Fibroblast of peridontal ligament (primary cell): Measurements from ENCODE around the gene ELOB.

Source experiments
- DNase-seq: peaks from one replicate; pipeline ENCODE4 v3.0.0-alpha.2; 2010; ENCODE audit errors: extremely low read depth

The ELOB gene

DNA sequence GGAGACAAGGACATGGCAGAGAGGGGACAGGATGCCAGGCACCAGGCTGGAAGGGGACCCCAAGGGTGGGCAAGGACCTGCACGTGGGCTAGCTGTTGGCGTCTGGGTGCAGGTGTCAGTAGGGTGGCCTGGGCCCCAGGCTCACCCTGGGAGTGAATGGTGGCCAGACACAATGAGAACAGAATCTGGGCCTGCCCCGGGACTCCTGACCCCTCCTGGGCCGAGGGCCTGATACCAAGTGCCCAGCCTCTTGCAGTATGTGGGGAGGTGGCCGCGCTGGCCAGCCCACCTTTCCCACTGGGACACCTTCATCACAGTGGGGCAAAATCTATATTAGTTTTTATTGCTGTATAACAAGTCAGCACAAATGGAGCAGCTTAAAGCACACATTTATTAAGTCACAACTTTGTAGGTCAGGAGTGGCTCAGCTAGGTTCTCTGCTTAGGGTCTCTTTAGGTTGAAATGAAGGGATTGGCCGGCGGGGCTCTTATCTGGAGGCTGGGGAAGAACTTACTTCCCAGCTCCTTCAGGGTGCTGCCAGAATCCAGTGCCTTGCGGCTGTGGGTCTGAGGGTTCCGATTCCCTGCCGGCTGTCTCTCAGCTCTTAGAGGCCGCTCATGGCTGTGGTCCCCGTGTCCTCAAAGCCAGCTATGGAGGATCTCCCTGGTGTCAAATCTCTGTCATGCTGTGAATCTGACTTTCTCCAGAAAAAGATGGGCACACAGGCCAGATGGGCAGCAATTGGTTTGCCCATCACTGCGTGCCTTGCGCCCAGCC is 6.7 kb upstream of the ELOB start:
- no peak for DNase-seq

DNA sequence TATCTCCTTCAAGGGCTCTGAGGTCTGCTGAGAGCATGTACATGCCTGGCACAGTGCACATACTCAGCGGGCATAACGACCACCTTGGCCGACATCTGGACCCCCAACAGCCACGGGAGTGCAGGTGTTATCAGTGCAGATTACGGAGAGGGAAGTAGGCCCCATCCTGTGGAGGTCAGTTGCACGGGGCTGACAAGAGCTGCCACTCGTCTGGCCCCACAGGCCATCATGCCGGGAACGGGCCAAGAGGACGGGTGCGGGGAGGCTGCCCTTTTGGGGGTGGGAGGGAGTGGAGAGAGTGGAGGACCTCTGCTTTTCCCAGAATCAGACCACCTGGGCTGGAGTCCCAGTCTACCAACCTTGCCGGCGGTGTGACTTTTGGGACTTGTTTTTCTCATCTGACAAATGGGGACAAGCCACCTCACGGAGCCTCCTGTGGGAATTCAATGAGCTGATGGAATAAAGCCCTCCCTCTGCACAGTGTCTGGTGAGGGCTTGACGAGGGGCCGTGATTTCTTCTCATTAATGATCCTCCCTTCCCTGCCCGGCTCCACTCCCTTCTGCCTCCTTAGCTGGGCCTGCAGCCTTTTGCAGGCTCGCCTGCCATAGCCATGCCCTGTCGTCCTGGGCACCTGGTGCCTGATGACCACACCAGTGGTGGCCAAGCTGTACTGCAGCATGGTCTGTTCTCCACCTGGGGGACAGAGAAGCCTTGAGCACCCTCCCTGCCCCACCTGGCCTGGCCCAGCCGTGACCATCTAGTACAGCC is 5.7 kb upstream of the ELOB start:
- no peak for DNase-seq

DNA sequence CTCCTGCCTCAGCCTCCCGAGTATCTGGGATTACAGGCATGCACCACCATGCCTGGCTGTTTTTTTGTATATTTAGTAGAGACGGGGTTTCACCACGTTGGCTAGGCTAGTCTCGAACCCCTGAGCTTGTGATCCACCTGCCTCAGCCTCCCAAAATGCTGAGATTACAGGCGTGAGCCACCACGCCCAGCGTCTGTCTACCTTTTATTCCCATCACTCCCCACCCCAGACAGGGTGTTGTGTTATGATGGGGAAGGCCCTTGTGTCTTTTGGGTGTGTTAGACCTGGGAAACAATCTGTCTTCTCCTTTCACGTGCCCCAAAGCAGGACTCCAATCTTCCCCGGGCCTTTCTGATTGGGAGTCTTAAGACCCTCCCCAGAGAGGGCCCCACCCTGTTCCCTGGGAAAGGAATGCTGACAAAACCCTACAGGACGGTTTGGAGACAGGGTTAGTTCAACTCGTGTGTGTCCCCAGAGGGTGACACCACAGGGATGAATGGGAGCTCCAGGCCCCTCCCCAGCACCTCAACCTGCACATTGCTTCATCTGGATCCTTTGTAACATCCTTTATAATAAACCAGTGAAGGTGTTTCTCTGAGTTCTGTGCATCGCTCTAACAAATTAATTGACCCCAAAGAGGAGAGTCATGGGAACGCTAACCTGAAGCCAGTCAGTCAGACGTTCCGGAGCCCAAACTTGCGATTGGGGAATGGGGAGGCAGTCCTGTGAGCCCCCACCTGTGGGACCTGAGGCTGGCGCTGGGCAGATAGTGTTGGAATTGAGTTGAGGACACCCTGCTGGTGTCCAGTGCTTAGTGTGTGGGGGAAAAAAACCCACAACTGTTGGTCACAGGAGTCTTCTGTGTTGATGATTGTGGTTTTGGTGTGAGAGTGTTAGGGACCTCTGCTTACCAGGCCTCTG is 3.2 kb upstream of the ELOB start:
- no peak for DNase-seq

DNA sequence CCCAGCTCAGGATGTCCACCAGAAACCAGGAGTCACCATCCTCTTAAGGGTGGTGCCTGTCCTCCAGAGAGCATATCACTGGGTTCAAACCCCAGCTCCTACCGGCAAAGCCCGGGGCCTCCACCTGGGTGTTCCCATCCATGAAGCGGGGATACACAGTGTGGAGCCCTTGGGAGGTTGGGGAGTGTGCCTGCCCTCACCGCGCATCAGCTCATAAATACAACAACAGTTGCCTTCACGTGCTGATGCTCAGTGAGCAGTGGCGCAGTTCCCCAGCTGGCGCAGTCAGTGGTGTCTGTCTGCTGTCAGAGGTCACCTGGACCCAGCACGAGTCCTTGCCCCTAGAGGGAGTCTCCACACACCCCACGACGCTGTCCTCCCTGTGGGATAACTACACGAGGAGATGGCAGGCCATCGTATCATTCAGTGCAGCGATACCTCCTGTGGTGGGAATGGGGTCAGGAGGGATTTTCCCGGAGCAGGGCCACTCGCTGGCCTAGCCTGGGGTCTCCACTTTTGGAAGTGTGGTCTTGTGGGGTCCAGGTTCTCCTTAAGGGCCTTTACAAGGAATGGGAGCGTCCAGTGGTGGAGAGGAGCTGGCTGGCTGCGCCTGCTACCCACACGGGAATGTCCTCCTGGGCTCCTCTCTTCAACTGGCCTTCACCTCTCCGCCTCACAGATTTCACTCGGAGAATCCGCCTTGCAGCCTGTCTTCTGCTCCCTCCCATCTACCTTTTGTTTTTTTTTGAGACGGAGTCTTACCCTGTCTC is 2.3 kb upstream of the ELOB start:
- no peak for DNase-seq

DNA sequence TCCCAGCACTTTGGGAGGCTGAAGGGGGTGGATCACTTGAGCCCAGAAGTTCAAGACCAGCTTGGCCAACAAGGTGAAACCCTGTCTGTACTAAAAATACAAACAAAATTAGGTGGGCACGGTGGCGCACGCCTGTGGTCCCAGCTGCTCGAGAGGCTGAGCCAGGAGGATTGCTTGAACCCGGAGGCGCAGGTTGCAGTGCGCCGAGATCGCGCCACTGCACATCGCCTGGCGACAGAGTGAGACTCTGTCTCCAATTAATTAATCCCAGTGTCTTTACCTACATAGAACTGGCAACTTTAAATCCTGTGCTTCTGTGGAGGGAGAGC is 1.5 kb upstream of the ELOB start:
- no peak for DNase-seq

DNA sequence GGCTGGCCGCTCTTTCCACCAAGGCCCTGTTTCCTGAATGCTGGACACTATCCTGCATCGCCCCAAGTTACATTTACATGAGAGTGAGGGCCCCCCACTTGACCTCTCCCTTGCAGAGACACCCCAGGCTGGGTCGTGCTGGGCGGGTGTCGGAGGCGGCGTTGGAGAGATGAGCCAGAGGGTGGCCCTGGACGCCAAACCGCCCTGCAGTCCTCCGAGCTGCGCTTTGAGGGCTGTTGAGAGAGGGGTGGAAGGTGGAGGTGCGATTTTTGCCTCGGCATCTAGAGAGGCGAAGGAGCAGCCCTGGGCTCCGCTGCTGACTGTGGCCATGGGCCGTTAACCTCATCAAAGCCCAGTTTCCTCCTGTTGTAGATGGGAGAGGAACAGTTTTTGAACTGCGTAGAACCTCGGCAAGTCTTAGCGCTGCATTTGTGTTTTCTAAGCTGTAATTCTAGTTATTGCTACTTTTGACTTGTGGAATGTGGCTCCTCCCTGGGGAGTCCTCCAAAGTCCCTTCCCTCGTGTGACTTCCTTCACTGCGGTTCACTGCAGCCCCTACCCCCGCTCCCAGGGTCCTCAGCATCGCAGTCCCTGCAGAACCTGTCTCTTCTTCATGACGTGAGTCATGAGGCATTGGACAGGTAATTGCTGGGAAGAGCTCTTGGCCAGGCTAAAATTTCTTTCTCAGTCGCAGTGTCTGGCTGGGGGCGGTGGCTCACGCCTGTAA is 986 bp upstream of the ELOB start:
- DNase-seq, result peak; percentile 29

DNA sequence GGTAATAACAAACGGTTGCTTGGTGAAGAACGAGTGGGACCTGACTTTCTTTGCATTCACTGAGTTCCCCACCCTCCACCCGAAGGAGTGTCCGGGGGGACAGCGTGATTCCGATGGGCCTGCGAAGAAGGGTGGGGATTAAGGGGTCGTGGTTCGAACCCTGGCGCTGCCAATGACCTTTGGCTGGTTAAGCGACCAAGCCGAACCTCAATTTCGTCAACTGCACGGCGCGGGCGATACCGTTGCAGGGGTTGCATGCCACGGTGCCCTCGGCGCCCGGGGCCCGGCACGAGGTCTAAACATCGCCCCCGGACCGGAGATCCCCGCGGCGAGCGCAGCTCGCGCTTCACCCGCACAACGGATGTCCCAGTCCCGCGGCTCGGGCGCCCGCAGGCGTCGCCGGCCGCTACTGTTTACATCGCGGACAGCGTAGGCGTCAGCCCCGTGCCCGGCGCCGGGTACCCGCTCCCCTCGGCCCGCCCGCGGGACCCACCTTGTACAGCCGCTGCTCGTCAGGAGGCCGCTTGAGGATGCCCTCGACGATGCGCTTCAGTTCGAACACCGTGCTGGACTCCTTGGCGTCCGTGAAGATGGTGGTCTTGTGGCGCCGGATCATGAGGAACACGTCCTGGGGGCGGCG is 460 bp downstream of the ELOB start:
- no peak for DNase-seq

DNA sequence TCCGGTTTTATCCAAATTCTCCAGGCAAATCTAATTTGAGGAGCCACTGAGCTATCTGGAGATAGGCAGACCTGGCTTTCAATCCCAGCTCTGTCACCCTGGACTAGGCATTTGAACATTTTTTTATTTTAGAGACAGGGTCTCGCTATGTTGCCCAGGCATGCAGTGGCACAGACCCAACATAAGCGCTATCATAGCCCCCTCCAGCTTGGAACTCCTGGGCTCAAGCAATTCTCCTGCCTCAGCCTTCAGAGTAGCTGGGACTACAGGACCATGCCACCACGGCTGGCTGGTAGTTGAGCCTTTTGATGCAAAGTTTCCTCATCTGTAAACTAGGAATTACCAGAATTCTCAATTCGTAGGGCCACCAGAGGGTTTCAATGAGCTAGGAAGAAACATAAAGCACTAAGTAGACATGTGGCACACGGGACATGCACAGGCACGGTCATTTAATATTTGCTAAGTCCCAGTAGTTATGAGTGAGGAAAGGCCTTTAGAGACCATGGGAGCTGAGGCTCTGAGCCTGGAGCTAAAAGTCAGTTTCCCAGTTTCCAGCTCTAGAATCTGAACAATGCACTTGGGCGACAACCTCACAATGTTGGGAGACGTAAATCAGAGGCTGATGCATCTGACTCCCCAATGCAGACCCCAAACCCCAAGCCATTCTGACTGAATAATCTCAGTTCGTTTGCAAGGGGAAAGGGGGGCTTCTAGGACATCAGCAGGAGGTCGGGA is 1.1 kb downstream of the ELOB start:
- DNase-seq, result no peak

DNA sequence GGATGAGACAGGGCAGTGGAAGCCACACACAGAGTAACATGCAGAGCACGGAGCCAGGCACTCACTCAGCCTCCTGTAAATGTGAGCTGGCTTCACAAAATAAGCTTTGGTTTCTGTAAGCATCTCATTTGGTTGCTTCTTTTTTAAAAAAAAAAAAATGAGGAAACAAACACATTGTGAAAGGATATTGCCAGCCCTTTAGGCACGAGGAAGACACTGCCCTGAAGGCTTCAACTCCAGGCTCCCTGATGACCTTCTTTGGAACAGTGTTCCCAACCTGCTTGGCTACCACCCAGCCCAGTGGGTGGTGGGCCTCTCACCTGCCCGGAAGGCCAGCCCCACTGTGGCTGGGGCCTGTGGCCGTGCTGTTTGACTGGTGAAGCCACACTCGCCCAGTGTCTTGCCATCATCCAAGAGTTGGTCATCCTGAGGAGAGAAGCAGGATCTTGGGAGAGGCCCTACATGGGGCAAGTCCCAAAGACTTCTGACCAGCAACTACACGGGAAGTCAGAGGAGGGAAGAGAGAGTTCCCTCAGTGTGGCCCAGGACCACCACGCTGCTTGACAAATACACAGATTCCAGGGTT is 1.9 kb downstream of the ELOB start:
- DNase-seq, result no peak

DNA sequence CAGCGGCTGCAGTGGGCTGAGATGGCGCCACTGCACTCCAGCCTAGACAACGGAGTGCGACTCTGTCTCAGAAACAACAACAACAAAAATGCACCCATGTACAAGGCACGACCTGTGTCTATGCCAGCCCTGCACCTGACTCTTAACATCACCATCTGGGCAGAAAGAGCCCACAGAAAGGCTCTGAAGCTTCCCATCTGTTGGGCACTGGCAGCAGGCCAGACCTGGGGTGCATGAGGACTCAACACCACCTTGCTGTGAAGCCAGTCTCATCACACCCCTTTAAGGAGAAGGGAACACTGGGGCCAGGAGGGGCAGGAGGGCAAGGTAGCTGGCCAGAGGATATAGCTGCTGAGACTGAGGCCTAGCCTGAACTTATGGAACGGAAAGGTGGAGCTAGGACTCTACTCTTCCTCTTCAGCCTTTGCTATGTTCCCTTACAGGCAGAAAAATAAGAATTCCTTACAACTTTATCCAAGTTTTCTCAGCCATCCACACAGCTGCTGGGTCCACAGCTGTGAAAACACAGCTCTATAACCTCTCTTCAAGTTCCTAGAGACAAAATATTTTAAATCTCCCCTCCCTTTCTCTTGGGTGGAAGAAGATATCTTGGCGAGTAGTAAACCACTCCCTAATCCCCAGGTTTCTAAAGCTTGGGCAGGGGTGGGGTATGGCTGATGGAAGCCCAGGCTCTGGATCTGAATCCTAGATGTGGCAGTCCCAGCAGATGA is 2.8 kb downstream of the ELOB start:
- no peak for DNase-seq

DNA sequence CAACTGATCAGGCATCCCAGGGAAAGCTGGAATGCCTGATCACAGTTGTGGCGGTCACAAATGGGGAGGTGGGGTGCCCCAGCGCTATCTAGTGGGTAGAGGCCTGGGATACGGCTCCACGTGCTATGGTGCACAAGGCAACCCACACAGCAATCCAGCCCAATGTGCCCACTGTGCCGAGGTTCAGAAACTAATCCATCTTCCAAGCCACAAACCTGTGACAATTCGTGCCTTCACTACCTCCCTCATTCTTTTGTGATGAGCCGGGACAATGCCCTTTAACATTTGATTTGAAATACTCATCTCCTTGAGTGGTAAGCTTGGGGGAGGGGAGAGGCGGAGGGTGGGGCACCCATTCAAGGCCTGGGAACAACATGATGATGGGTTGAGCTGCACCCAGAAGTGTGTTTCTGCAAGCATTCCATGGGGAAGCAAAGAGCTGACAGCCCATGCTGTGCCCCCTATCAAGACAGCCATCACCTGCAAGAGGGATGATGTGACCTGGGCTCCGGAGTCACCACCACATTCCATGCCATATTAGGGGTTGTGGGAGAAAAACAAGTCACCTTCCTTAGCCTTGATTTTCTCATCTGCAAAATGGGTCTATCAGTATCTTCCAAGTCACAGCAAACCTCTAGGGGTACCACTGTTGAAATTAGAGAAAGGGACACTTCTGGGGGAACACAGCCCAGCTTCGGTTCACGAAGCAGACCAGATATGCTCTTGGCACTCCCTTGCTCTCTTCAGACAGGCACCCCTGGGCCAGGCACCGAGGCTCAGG is 3.7 kb downstream of the ELOB start:
- DNase-seq, result no peak

DNA sequence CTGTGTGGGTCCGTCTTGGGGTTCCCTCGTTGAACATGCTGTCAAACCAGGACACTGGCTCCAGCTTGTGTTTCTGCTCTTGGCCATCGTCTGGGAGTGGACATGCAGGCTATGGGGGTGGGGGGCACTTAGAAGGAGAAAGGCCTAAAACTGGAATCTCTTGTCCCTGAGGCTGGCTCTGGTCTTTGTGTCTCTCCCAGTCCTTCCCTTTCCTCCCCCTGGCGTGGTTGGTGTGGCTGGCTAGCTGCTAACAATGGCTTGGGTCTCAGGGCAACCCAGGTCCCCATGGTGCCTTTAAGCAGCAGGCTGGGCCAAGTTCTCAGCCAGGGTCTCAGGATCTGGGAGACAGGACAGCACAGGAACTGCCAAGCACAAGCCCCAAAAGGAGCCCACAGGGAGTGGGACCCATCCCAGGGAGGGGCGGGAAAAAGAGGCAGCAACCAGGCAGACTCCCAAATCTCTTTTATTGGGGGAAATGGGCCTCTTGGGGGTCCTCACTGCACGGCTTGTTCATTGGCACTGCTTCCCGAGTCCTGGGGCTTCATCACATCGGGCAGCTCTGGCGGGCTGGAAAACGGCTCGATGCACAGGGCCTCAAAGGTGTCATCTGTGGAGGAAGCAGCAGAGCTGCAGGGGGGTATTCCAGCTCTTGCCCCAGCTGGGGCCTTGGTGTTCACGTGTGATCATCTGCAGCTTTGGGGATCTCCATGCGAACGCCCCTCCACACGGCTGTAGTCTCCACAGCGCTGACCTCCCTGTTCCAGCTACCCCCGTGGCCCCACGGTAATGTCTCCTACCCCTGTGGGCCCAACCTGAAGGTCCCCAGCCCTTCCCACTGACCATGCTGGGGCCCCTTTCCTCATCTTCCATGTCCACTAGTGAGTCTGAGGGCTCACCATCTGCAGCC is 5.3 kb downstream of the ELOB start:
- DNase-seq, result no peak

DNA sequence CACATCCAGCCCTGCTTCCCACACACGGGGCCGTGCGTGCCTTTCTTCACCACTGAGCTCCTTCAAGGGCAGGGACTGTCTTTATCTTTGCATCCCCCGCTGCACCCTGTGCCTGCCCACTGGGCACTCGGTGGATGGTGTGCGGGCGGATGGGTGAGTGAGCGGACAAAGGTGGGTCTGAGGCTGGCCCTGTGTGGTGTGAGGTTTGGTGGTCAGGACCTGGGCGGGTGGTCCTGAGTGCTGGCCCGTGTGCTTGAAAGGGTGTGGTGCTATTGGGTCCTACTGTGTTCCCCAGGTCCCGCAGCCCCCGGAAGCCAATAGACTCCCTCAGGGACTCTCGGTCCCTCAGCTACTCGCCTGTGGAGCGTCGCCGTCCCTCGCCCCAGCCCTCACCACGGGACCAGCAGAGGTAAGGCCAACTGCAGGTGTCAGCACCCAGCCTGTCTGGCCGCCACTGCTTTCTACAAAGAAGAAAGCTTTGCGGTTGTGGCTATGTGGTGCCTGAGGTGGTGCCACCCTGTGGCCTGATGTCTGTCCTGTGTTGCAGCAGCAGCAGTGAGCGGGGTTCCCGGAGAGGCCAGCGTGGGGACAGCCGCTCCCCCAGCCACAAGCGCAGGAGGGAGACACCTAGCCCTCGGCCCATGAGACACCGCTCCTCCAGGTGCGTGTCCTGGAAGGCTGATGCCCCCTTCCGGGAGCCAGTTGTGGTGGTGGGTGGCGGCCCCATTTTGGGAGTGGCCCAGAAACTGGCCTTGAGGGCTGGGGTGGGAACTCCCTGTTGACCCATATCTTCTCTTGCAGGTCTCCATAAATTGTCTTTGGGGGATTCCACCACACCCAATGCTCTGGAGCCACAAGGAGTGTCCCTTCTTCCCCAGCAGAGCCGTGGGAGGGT is 6.8 kb downstream of the ELOB start:
- DNase-seq, result no peak

DNA sequence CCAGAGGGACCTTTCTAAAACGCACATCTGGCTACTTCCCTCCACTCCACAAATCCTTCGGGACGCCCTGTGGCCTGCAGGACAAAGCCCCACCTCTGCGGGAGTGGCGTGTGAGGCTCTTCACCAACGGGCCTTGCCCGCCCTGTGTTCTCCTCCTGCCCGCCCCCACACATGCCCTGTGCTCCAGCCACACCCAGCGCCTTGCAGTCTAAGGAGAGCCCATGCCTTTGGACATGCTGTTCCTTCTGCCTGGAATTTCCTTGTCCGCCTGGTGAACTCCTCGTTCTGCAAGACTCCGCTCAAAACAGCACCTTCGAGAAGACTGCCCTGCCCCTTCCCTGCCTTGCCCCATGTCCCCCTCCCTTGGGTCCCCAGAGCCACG is 7.4 kb downstream of the ELOB start:
- no peak for DNase-seq

DNA sequence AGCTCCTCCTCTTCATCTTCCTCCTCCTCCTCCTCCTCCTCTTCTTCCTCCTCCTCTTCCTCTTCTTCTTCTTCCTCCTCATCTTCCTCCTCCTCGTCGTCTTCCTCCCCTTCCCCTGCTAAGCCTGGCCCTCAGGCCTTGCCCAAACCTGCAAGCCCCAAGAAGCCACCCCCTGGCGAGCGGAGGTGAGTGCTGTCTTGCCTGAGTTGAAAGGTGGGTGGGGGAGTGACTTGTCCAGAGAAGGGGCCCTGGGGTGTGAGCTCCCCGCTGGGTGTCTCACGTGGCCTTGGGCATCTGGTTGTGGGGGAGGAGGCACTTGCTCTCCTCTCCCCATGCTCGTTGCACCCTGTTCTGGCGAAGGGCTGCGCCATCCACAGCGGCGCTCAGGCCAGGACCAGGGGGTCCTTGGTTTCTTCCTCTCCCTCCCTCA is 8.0 kb downstream of the ELOB start:
- DNase-seq, result no peak
